Endothelial cell of umbilical vein (primary cell): Measurements from ENCODE around the gene KIAA0825.

Experiments
- CTCF ChIP-seq, 2 donors: IDR thresholded peaks; 1 replicate in 1 of 2; 2 replicates in 1 of 2; pipeline ENCODE4 v1.5.1; 2011; ENCODE audit warnings: low read length in 2 of 2, mild to moderate bottlenecking in 2 of 2, moderate library complexity in 2 of 2, control low read depth in 1 of 2, inconsistent platforms in 1 of 2, low read depth in 1 of 2; ENCODE audit not compliant: insufficient read depth in 1 of 2; ENCODE audit errors: extremely low read depth in 1 of 2
- FOS ChIP-seq: IDR thresholded peaks from 2 replicates; pipeline ENCODE4 v1.6.1; 2011; ENCODE audit warnings: mild to moderate bottlenecking, low read length, moderate library complexity, borderline replicate concordance; ENCODE audit not compliant: insufficient read depth
- MAX ChIP-seq: IDR thresholded peaks from 2 replicates; pipeline ENCODE4 v1.6.1; 2011; ENCODE audit not compliant: insufficient read depth, insufficient read length
- POLR2A ChIP-seq: IDR thresholded peaks from 2 replicates; pipeline ENCODE4 v1.6.1; 2012; ENCODE audit warnings: low read depth, mild to moderate bottlenecking, control low read depth, low read length

- TF ChIP-seq FOS (no peak), POLR2A (no peak), CTCF (IDR thresholded peaks at IDR 0.05; ENCODE audit: extremely low read depth in 1 of 2, insufficient read depth in 1 of 2, low read depth in 1 of 2, low read length in 2 of 2) (no peak), MAX (no peak)
These were observed 172.7 kb downstream of the KIAA0825 start for GRCh38 chr5:94445726-94446125.
